ENCODE results near the gene ZNF333. TPM values are rescaled to one million over a fixed set of nuclear protein-coding genes. Genes with fewer than 3 reads are reported as not detected.

Gene ZNF333
- total RNA-seq, 1 experiment from 2014 or later = 6.0 TPM

DNA sequence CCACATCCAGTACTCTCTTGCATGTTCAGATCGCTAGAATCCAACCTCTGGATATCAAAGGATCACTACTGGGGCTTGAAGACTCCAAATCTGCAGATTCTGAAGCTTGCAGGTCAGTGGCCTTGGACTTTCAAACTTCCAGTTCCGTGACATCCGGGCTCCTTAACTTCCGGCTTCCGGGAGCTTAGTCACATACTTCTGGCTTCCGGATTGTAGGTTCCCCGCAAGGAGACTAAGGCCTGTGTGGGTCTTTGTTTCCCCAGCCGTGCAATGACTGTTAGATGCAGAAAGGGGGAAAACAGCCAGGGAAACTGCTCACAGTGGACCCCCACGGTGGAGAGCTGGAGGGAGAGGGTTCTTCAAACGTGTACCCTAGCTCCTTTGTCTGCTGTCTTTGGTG is 41.4 kb downstream of the ZNF333 start:
- peaks cover 79 to 89% of the 10 kb centered on the region in 2 experiments for H3K9me3 Mint-ChIP-seq
- Histone ChIP-seq H3K9me3 (ENCODE audit: control insufficient read depth, low read depth, low read length) (peaks cover 9% of the 10 kb centered on the region), H3K56ac (ENCODE audit: insufficient read length, low read depth, low read length) (no peak overlapping the region), H3K79me2 (ENCODE audit: insufficient read depth, low read length) (no peaks in the 10 kb centered on the region), H3K27ac (ENCODE audit: insufficient read length, low read depth, low read length) (no peak overlapping the region), H4K91ac (ENCODE audit: insufficient read length, low read depth, low read length) (no peak overlapping the region), H4K8ac (replicated peaks; ENCODE audit: insufficient read length, low read depth, low read length) (no peak overlapping the region), H2AFZ (ENCODE audit: low read length) (peak overlapping the region; percentile 36), H3K9ac (ENCODE audit: extremely low read depth, insufficient read length, low read length) (no peak overlapping the region), H3K23ac (ENCODE audit: insufficient read length, low read depth, low read length) (no peak overlapping the region), H3K27me3 (ENCODE audit: insufficient read depth, low read length) (no peaks in the 10 kb centered on the region), H3T11ph (ENCODE audit: low read length) (no peak overlapping the region), H2AK5ac (ENCODE audit: insufficient read length, low read length) (no peak overlapping the region), H2BK120ac (ENCODE audit: low read depth, low read length, poor library complexity, severe bottlenecking) (no peak overlapping the region), H2BK12ac (ENCODE audit: insufficient read length, low read depth, low read length) (no peak overlapping the region), H3K18ac (ENCODE audit: insufficient read length, low read depth, low read length) (no peak overlapping the region), H2BK15ac (ENCODE audit: low read depth, low read length) (no peak overlapping the region), H3K14ac (ENCODE audit: insufficient read depth, low read length) (no peak overlapping the region; the same call in 1 of the 2 replicates), H3K23me2 (ENCODE audit: insufficient read length, low read depth, low read length, poor library complexity, severe bottlenecking) (no peaks in the 10 kb centered on the region), H3K79me1 (ENCODE audit: insufficient read depth, low read depth, low read length, poor library complexity, severe bottlenecking) (no peaks in the 10 kb centered on the region), H3K4me2 (ENCODE audit: insufficient read depth, insufficient read length, low read length) (no peak overlapping the region), H2BK20ac (ENCODE audit: low read depth, low read length, poor library complexity, severe bottlenecking) (no peak overlapping the region), H3K4ac (ENCODE audit: low read depth, low read length) (no peak overlapping the region), H4K5ac (ENCODE audit: insufficient read length, low read depth, low read length) (no peak overlapping the region), H4K20me1 (ENCODE audit: control insufficient read depth, insufficient read depth, insufficient read length) (no peaks in the 10 kb centered on the region), H2BK5ac (ENCODE audit: insufficient read length, low read length) (no peak overlapping the region), H3K4me1 (ENCODE audit: insufficient read depth, low read length) (no peaks in the 10 kb centered on the region)
- no CpG with 5 or more reads among the region's 10 CpGs for WGBS (ENCODE audit: extremely low coverage, insufficient read length, low lambda C conversion rate)
- no peak overlapping the region for H3K27ac Mint-ChIP-seq
- peaks cover 4 to 15% (median 9%) of the 10 kb centered on the region in 3 experiments; a peak in 6 of 7 replicates for H3K36me3 Mint-ChIP-seq (ENCODE audit: insufficient read depth in 1 of 3, low read depth in 3 of 3)
- TF ChIP-seq, protein P1, sequence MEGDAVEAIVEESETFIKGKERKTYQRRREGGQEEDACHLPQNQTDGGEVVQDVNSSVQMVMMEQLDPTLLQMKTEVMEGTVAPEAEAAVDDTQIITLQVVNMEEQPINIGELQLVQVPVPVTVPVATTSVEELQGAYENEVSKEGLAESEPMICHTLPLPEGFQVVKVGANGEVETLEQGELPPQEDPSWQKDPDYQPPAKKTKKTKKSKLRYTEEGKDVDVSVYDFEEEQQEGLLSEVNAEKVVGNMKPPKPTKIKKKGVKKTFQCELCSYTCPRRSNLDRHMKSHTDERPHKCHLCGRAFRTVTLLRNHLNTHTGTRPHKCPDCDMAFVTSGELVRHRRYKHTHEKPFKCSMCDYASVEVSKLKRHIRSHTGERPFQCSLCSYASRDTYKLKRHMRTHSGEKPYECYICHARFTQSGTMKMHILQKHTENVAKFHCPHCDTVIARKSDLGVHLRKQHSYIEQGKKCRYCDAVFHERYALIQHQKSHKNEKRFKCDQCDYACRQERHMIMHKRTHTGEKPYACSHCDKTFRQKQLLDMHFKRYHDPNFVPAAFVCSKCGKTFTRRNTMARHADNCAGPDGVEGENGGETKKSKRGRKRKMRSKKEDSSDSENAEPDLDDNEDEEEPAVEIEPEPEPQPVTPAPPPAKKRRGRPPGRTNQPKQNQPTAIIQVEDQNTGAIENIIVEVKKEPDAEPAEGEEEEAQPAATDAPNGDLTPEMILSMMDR (conservative IDR thresholded peaks at IDR 0.05) = no peak
- H3K27me3 Mint-ChIP-seq (ENCODE audit: low read depth) = peaks cover 6% of the 10 kb centered on the region
- no peak overlapping the region for H3K4me3 Mint-ChIP-seq
- no peak for DNase-seq
- no peaks in the 10 kb centered on the region for H3K4me1 Mint-ChIP-seq
